SK-N-SH (cell line): ENCODE data around the gene RAPSN. TPM values are rescaled to one million over a fixed set of nuclear protein-coding genes. Genes with fewer than 3 reads are reported as not detected.
A peak's percentile ranks its signal among the peaks of the same experiment; 100 is the strongest.

Experiments
- CTCF ChIA-PET: fragments of 300-600, 350-600 bp; formaldehyde crosslinking; extraction: SDS; loops from one replicate; lab custom pipeline; 2021; lab: Yijun Ruan, JAX
- POLR2A ChIA-PET: fragments of 350-600 bp; sonication (Branson Sonifier 250); formaldehyde crosslinking; extraction: SDS; loops from one replicate; lab custom pipeline; 2020; ENCODE audit warnings: antibody characterized with exemption, inconsistent platforms; lab: Yijun Ruan, JAX
- DNase-seq: peaks from one replicate; pipeline ENCODE4 v3.0.0; 2012
- H2AFZ ChIP-seq: fragments of 200-600 bp; sonication (generic); 2 replicates; pipeline ENCODE4 v1.8.1; 2016; ENCODE audit warnings: antibody characterized with exemption, mild to moderate bottlenecking, low read depth
- H3F3A ChIP-seq: fragments of 200-600 bp; sonication (generic); replicated peaks from 2 replicates; pipeline ENCODE3; 2016; ENCODE audit warnings: antibody characterized with exemption, mild to moderate bottlenecking; ENCODE audit not compliant: insufficient read depth
- H3K27ac ChIP-seq, 2 experiments: fragments of 200-500 bp in 1 of 2; fragments of 200-600 bp in 1 of 2; sonication (Bioruptor generic) in 1 of 2; sonication (generic), shearing (Covaris generic) in 1 of 2; 2 replicates each; pipeline versions ENCODE4 v1.5.1 to v1.6.1; 2014 to 2016; ENCODE audit warnings: low read depth in 2 of 2, inconsistent platforms in 1 of 2, low read length in 1 of 2, mild to moderate bottlenecking in 1 of 2, mixed read lengths in 1 of 2
- H3K27me3 ChIP-seq: fragments of 200-600 bp; sonication (generic), shearing (Covaris generic); 2 replicates; pipeline ENCODE4 v1.6.1; 2016; ENCODE audit warnings: mixed run types; ENCODE audit not compliant: insufficient read depth
- H3K36me3 ChIP-seq, 2 experiments: fragments of 200-500 bp in 1 of 2; fragments of 200-600 bp in 1 of 2; sonication (Bioruptor generic) in 1 of 2; sonication (generic) in 1 of 2; replicated peaks in 1 of 2; 2 replicates each; pipeline versions ENCODE3 to v1.5.1; 2014 to 2016; ENCODE audit warnings: low read length in 1 of 2, mild to moderate bottlenecking in 1 of 2; ENCODE audit not compliant: insufficient read depth in 2 of 2, control insufficient read depth in 1 of 2
- H3K4me1 ChIP-seq, 2 experiments: fragments of 200-500 bp in 1 of 2; fragments of 200-600 bp in 1 of 2; sonication (Bioruptor generic) in 1 of 2; sonication (generic), shearing (Covaris generic) in 1 of 2; 2 replicates each; pipeline versions ENCODE4 v1.5.1 to v1.6.1; 2014 to 2016; ENCODE audit warnings: low read depth in 1 of 2, low read length in 1 of 2, mixed run types in 1 of 2; ENCODE audit not compliant: insufficient read depth in 2 of 2, control insufficient read depth in 1 of 2
- H3K4me2 ChIP-seq: fragments of 200-600 bp; sonication (generic), shearing (Covaris generic); 2 replicates; pipeline ENCODE4 v1.6.1; 2017; ENCODE audit warnings: mixed run types
- H3K4me3 ChIP-seq, 2 experiments: fragments of 200-500 bp in 1 of 2; fragments of 200-600 bp in 1 of 2; sonication (Bioruptor generic) in 1 of 2; sonication (generic), shearing (Covaris generic) in 1 of 2; 2 replicates each; pipeline versions ENCODE4 v1.5.1 to v1.8.1; 2014 to 2016; ENCODE audit warnings: low read depth in 2 of 2, inconsistent platforms in 1 of 2, low read length in 1 of 2, mild to moderate bottlenecking in 1 of 2, mixed read lengths in 1 of 2, moderate library complexity in 1 of 2
- H3K79me2 ChIP-seq: fragments of 200-600 bp; sonication (generic); 2 replicates; pipeline ENCODE4 v1.8.1; 2017; ENCODE audit warnings: mild to moderate bottlenecking; ENCODE audit not compliant: insufficient read depth
- H3K9ac ChIP-seq: fragments of 200-600 bp; sonication (generic); 2 replicates; pipeline ENCODE4 v1.6.1; 2017; ENCODE audit warnings: mixed run types
- H3K9me2 ChIP-seq: fragments of 200-600 bp; sonication (generic); 2 replicates; pipeline ENCODE4 v1.6.1; 2017; ENCODE audit warnings: mixed run types
- H3K9me3 ChIP-seq: fragments of 200-600 bp; sonication (generic); 2 replicates; pipeline ENCODE4 v1.6.1; 2017; ENCODE audit warnings: mixed run types, mild to moderate bottlenecking, moderate library complexity
- H4K20me1 ChIP-seq: fragments of 200-600 bp; sonication (generic); 2 replicates; pipeline ENCODE4 v1.6.1; 2017; ENCODE audit warnings: mild to moderate bottlenecking, mixed run types; ENCODE audit not compliant: insufficient read depth
- EP300 ChIP-seq, 2 experiments: IDR thresholded peaks; 2 replicates each; pipeline versions ENCODE4 v1.4.0 to v1.6.1; 2012; ENCODE audit warnings: borderline replicate concordance in 1 of 2, low read depth in 1 of 2, low read length in 1 of 2
- EZH2phosphoT487 ChIP-seq: fragments of 200-600 bp; sonication (generic); IDR thresholded peaks from 2 replicates; pipeline ENCODE4 v1.6.1; 2017; ENCODE audit warnings: low read depth, mixed run types, mild to moderate bottlenecking, antibody characterized with exemption, moderate library complexity, borderline replicate concordance
- FOXJ3 ChIP-seq: sonication (generic); formaldehyde crosslinking; IDR thresholded peaks from 2 replicates; pipeline ENCODE4 v1.5.1; 2020; ENCODE audit warnings: mild to moderate bottlenecking, missing genetic modification reagents
- GABPA ChIP-seq: IDR thresholded peaks from 2 replicates; pipeline ENCODE4 v1.4.0; 2012; ENCODE audit warnings: low read depth, mild to moderate bottlenecking
- GATA2 ChIP-seq: sonication (generic); formaldehyde crosslinking; IDR thresholded peaks from 2 replicates; pipeline ENCODE4 v1.5.0; 2020; ENCODE audit warnings: mild to moderate bottlenecking, missing genetic modification reagents
- JUND ChIP-seq: IDR thresholded peaks from 2 replicates; pipeline ENCODE4 v1.4.0; 2012
- MEF2A ChIP-seq: IDR thresholded peaks from 2 replicates; pipeline ENCODE4 v1.4.0; 2012; ENCODE audit warnings: low read depth, borderline replicate concordance
- MXI1 ChIP-seq: IDR thresholded peaks from 2 replicates; pipeline ENCODE4 v1.6.1; 2012; ENCODE audit warnings: mild to moderate bottlenecking, low read depth, low read length, improper control_type of control experiment
- POLR2AphosphoS5 ChIP-seq: IDR thresholded peaks from 2 replicates; pipeline ENCODE4 v1.6.1; 2012; ENCODE audit warnings: low read depth, low read length
- RFX5 ChIP-seq: IDR thresholded peaks from 2 replicates; pipeline ENCODE4 v1.6.1; 2012; ENCODE audit warnings: mild to moderate bottlenecking, improper control_type of control experiment, low read length
- RXRA ChIP-seq: IDR thresholded peaks from 2 replicates; pipeline ENCODE4 v1.4.0; 2012; ENCODE audit warnings: low read depth, mild to moderate bottlenecking, borderline replicate concordance
- TCF12 ChIP-seq: IDR thresholded peaks from 2 replicates; pipeline ENCODE4 v1.4.0; 2012
- YY1 ChIP-seq: IDR thresholded peaks from 2 replicates; pipeline ENCODE4 v1.4.0; 2012; ENCODE audit warnings: low read depth, mild to moderate bottlenecking
- WGBS: methylation state at CpG from one replicate; pipeline ENCODE4 v1.1.6; 2017; ENCODE audit warnings: low lambda C conversion rate; 5-methylcytosine and 5-hydroxymethylcytosine counted together
- polyA plus RNA-seq, 3 experiments: library from polyadenylated mRNA; depleted of rRNA; stranded (reverse); fragments of >200 nt; gene quantifications; 2 replicates each; pipeline ENCODE4 v1.2.3, GENCODE V29; 2012
- TF ChIP-seq, protein P1 (sequence below): IDR thresholded peaks from 2 replicates; pipeline ENCODE4; 2012
- TF ChIP-seq, protein P2 (sequence below): fragments of 150-350 bp; IDR thresholded peaks from 2 replicates; pipeline ENCODE4 v1.6.1; 2016; ENCODE audit warnings: mild to moderate bottlenecking, low read depth, low read length
- TF ChIP-seq, protein P3 (sequence below): IDR thresholded peaks from 2 replicates; pipeline ENCODE4 v1.4.0; 2012; ENCODE audit warnings: low read depth, borderline replicate concordance
- TF ChIP-seq, protein P4 (sequence below): IDR thresholded peaks from 2 replicates; pipeline ENCODE4 v1.6.1; 2012; ENCODE audit warnings: mild to moderate bottlenecking, low read depth, low read length, moderate library complexity

Gene RAPSN
- polyA plus RNA-seq, 1 of the 3 experiments (the other 2 are of a cell fraction): 0.07 TPM

DNA sequence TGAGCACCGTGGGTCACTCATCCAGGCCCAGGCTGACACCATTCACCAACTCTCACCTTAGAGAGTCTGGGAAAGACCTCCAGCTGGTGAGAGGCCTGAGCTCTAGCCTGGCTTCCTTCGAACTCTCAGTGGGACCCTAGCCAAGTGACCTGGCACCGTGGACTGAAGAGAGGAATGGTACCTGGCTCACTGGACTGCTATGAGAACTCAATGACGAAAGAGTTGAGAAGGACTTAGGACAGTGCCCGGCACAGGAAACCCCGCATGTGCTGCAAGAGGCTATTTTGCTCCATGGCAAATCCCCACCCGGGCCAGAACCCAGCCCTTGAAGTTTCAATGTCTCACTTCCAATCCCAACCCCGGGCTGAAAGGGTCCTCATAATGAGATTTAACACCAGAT is 605 bp upstream of the RAPSN start:
- 79% methylated on average over 7 of the region's 8 CpGs for WGBS
- Histone ChIP-seq H3K9ac (no peak overlapping the region), H3K4me2 (no peak overlapping the region), H2AFZ (no peak overlapping the region), H3K4me3 (no peak overlapping the region), H3K27ac (no peak overlapping the region), H3K27me3 (no peaks in the 10 kb centered on the region), H3K9me3 (no peaks in the 10 kb centered on the region), H3K36me3 (no peaks in the 10 kb centered on the region), H3K79me2 (no peaks in the 10 kb centered on the region), H3K4me1 (peaks cover 0 to 11% of the 10 kb centered on the region in 2 experiments; a peak in 1 of 4 replicates), H3F3A (peaks cover 7% of the 10 kb centered on the region), H3K9me2 (no peaks in the 10 kb centered on the region), H4K20me1 (no peaks in the 10 kb centered on the region)
- CTCF ChIA-PET: interaction anchor here (1.0 to 2.5 kb wide), 2 partner anchors 15 to 75 kb away, joined by 3 to 6 read pairs; no protein-coding TSS in a partner anchor
- POLR2A ChIA-PET: no interaction called here
- TF ChIP-seq TCF12: no peak
- no peak for TF ChIP-seq POLR2AphosphoS5
- TF ChIP-seq GATA2: no peak
- TF ChIP-seq, protein P1, sequence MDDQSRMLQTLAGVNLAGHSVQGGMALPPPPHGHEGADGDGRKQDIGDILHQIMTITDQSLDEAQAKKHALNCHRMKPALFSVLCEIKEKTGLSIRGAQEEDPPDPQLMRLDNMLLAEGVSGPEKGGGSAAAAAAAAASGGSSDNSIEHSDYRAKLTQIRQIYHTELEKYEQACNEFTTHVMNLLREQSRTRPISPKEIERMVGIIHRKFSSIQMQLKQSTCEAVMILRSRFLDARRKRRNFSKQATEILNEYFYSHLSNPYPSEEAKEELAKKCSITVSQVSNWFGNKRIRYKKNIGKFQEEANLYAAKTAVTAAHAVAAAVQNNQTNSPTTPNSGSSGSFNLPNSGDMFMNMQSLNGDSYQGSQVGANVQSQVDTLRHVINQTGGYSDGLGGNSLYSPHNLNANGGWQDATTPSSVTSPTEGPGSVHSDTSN: no peak
- TF ChIP-seq FOXJ3 (CRISPR knock-in tag): no peak
- TF ChIP-seq, protein P2, sequence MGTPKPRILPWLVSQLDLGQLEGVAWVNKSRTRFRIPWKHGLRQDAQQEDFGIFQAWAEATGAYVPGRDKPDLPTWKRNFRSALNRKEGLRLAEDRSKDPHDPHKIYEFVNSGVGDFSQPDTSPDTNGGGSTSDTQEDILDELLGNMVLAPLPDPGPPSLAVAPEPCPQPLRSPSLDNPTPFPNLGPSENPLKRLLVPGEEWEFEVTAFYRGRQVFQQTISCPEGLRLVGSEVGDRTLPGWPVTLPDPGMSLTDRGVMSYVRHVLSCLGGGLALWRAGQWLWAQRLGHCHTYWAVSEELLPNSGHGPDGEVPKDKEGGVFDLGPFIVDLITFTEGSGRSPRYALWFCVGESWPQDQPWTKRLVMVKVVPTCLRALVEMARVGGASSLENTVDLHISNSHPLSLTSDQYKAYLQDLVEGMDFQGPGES: no peak
- TF ChIP-seq EP300 (IDR thresholded peaks at IDR 0.05; ENCODE audit: borderline replicate concordance in 1 of 2, low read depth in 1 of 2, low read length in 1 of 2): no peak
- no peak for TF ChIP-seq MEF2A
- TF ChIP-seq, protein P3, sequence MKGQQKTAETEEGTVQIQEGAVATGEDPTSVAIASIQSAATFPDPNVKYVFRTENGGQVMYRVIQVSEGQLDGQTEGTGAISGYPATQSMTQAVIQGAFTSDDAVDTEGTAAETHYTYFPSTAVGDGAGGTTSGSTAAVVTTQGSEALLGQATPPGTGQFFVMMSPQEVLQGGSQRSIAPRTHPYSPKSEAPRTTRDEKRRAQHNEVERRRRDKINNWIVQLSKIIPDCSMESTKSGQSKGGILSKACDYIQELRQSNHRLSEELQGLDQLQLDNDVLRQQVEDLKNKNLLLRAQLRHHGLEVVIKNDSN: no peak
- TF ChIP-seq RFX5: no peak
- peak; percentile 37 for DNase-seq

DNA sequence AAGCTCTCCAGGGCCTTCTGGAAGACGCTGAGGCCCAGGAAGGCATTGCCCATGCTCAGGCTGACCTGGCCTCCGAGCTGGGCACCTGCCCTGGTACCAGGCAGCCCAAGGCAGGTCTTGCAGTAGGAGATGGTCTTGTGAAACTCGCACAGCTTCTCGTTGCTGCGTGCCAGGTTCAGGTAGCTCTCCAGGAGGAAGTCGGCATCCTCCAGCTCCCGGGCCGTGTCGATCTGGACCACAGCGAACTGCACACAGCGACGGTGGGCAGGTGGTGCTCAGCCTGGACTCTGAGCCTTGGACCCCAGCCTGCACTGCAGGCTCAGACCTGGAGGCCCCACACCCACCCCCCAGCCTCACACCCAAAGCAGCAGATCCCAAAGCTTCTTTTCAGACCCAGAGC is 1.0 kb downstream of the RAPSN start:
- ChIA-PET POLR2A (no interaction called here), CTCF (interaction anchor here (1.1 kb wide), 1 partner anchor 21 kb away, joined by 4 read pairs; the partner anchor contains the start of gene PSMC3)
- Histone ChIP-seq H3K9me2 (no peaks in the 10 kb centered on the region), H3K4me2 (no peak overlapping the region), H3K4me3 (no peak overlapping the region), H3K9me3 (no peaks in the 10 kb centered on the region), H4K20me1 (no peaks in the 10 kb centered on the region), H3K27ac (no peak overlapping the region), H3K9ac (no peak overlapping the region), H3K4me1 (peaks cover 0 to 11% of the 10 kb centered on the region in 2 experiments; a peak in 1 of 4 replicates), H3K36me3 (no peaks in the 10 kb centered on the region), H3K79me2 (no peaks in the 10 kb centered on the region), H3F3A (no peaks in the 10 kb centered on the region), H2AFZ (no peak overlapping the region), H3K27me3 (no peaks in the 10 kb centered on the region)
- whole genome bisulfite sequencing: 100% methylated on average over 1 of the region's 12 CpGs
- DNase-seq: no peak
- no peak for TF ChIP-seq JUND
- no peak for TF ChIP-seq GATA2
- TF ChIP-seq RXRA: no peak
- no peak for TF ChIP-seq MXI1
- TF ChIP-seq EZH2phosphoT487: no peak
- no peak for TF ChIP-seq YY1
- no peak for TF ChIP-seq GABPA
- TF ChIP-seq, protein P1: no peak
- TF ChIP-seq MEF2A: no peak
- TF ChIP-seq, protein P3: no peak
- TF ChIP-seq RFX5: no peak
- TF ChIP-seq, protein P4, sequence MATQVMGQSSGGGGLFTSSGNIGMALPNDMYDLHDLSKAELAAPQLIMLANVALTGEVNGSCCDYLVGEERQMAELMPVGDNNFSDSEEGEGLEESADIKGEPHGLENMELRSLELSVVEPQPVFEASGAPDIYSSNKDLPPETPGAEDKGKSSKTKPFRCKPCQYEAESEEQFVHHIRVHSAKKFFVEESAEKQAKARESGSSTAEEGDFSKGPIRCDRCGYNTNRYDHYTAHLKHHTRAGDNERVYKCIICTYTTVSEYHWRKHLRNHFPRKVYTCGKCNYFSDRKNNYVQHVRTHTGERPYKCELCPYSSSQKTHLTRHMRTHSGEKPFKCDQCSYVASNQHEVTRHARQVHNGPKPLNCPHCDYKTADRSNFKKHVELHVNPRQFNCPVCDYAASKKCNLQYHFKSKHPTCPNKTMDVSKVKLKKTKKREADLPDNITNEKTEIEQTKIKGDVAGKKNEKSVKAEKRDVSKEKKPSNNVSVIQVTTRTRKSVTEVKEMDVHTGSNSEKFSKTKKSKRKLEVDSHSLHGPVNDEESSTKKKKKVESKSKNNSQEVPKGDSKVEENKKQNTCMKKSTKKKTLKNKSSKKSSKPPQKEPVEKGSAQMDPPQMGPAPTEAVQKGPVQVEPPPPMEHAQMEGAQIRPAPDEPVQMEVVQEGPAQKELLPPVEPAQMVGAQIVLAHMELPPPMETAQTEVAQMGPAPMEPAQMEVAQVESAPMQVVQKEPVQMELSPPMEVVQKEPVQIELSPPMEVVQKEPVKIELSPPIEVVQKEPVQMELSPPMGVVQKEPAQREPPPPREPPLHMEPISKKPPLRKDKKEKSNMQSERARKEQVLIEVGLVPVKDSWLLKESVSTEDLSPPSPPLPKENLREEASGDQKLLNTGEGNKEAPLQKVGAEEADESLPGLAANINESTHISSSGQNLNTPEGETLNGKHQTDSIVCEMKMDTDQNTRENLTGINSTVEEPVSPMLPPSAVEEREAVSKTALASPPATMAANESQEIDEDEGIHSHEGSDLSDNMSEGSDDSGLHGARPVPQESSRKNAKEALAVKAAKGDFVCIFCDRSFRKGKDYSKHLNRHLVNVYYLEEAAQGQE: no peak
- no peak for TF ChIP-seq TCF12
